ENCODE results near the gene AHDC1. TPM values are rescaled to one million over a fixed set of nuclear protein-coding genes. Genes with fewer than 3 reads are reported as not detected.

AHDC1 gene
- polyA plus RNA-seq, 1 donor (not counting 4 experiments of a cell fraction or from before 2014, with no cell fraction given), result 4.2 TPM

- dilution Hi-C loops (cut with MboI; ENCODE audit: extremely low pct_ligation_motif_present, low sequenced_read_pairs), result no loop called here
- Histone ChIP-seq H3K9me1 (ENCODE audit: control insufficient read depth, extremely low read depth, insufficient read depth, low read length) (peaks cover 7% of the 10 kb centered on the region), H3K4me3 (ENCODE audit: control insufficient read depth in 2 of 3, extremely low read depth in 1 of 3, insufficient read depth in 2 of 3, low read depth in 1 of 3, low read length in 3 of 3) (no peak overlapping the region), H3K27ac (ENCODE audit: control insufficient read depth, insufficient read depth, low read length) (peak overlapping the region; percentile 40), H3K9ac (ENCODE audit: control insufficient read depth, extremely low read depth, insufficient read depth, low read length) (no peak overlapping the region), H3K79me2 (ENCODE audit: control insufficient read depth, insufficient read depth, low read length) (peaks cover 2% of the 10 kb centered on the region), H3K4me2 (ENCODE audit: control insufficient read depth, extremely low read depth, insufficient read depth, low read depth, low read length) (no peak overlapping the region), H3K36me3 (ENCODE audit: control insufficient read depth in 2 of 2, extremely low read depth in 1 of 2, insufficient read depth in 2 of 2, low read length in 2 of 2) (peaks cover 4 to 15% of the 10 kb centered on the region in 2 experiments), H4K20me1 (ENCODE audit: control insufficient read depth, extremely low read depth, insufficient read depth, low read length) (no peaks in the 10 kb centered on the region), H2AFZ (ENCODE audit: control insufficient read depth, low read length) (no peak overlapping the region), H3K27me3 (ENCODE audit: control insufficient read depth, extremely low read depth, insufficient read depth, low read length) (no peaks in the 10 kb centered on the region), H3K4me1 (ENCODE audit: control insufficient read depth, extremely low read depth, insufficient read depth, low read length) (peaks cover 61% of the 10 kb centered on the region), H3K9me3 (ENCODE audit: control insufficient read depth, low read depth, low read length) (no peaks in the 10 kb centered on the region)
- FAIRE-seq (no peak), DNase-seq (ENCODE audit: low read depth, low spot score) (no peak)
- TF ChIP-seq CTCF (optimal IDR thresholded peaks at IDR 0.05 in 1 of 3, IDR thresholded peaks at IDR 0.05 in 1 of 3, conservative IDR thresholded peaks at IDR 0.05 in 1 of 3; ENCODE audit: extremely low read depth in 1 of 3, insufficient read depth in 2 of 3, low read length in 3 of 3) (no peak), EZH2 (IDR thresholded peaks at IDR 0.05; ENCODE audit: low read length) (no peak)
Measured at GRCh38 chr1:27536010-27536757, 67.8 kb downstream of the AHDC1 start.

GRCh38 chr1:27535386-27535785 lies 68.6 kb downstream of the AHDC1 start:
- H3K4me2 ChIP-seq (ENCODE audit: control insufficient read depth, extremely low read depth, insufficient read depth, low read depth, low read length), result no peak overlapping the region
- peaks cover 4 to 15% of the 10 kb centered on the region in 2 experiments for H3K36me3 ChIP-seq (ENCODE audit: control insufficient read depth in 2 of 2, extremely low read depth in 1 of 2, insufficient read depth in 2 of 2, low read length in 2 of 2)
- H3K9me3 ChIP-seq (ENCODE audit: control insufficient read depth, low read depth, low read length), result no peaks in the 10 kb centered on the region
- FAIRE-seq, result no peak
- H3K4me3 ChIP-seq (ENCODE audit: control insufficient read depth in 2 of 3, extremely low read depth in 1 of 3, insufficient read depth in 2 of 3, low read depth in 1 of 3, low read length in 3 of 3), result no peak overlapping the region
- no peaks in the 10 kb centered on the region for H4K20me1 ChIP-seq (ENCODE audit: control insufficient read depth, extremely low read depth, insufficient read depth, low read length)
- H3K27ac ChIP-seq (ENCODE audit: control insufficient read depth, insufficient read depth, low read length), result peak overlapping the region; percentile 40
- peaks cover 2% of the 10 kb centered on the region for H3K79me2 ChIP-seq (ENCODE audit: control insufficient read depth, insufficient read depth, low read length)
- H3K27me3 ChIP-seq (ENCODE audit: control insufficient read depth, extremely low read depth, insufficient read depth, low read length), result no peaks in the 10 kb centered on the region
- H3K4me1 ChIP-seq (ENCODE audit: control insufficient read depth, extremely low read depth, insufficient read depth, low read length), result peaks cover 53% of the 10 kb centered on the region
- dilution Hi-C loops (cut with MboI; ENCODE audit: extremely low pct_ligation_motif_present, low sequenced_read_pairs), result no loop called here
- H2AFZ ChIP-seq (ENCODE audit: control insufficient read depth, low read length), result no peak overlapping the region
- TF ChIP-seq CTCF (optimal IDR thresholded peaks at IDR 0.05 in 1 of 3, IDR thresholded peaks at IDR 0.05 in 1 of 3, conservative IDR thresholded peaks at IDR 0.05 in 1 of 3; ENCODE audit: extremely low read depth in 1 of 3, insufficient read depth in 2 of 3, low read length in 3 of 3), result no peak
- no peak overlapping the region for H3K9ac ChIP-seq (ENCODE audit: control insufficient read depth, extremely low read depth, insufficient read depth, low read length)
- no peak for DNase-seq (ENCODE audit: low read depth, low spot score)
- peaks cover 7% of the 10 kb centered on the region for H3K9me1 ChIP-seq (ENCODE audit: control insufficient read depth, extremely low read depth, insufficient read depth, low read length)
